Body of pancreas (tissue), 4 donors: ENCODE measurements around the gene SORCS1.

Experiments
- CTCF ChIP-seq, 7 experiments: fragments of 450-650 bp in 4 of 7; fragments of 200-600 bp in 3 of 7; sonication (generic) in 3 of 7; IDR thresholded peaks; one replicate each; pipeline ENCODE4 v1.5.1; 2016 to 2019; ENCODE audit warnings: antibody characterized with exemption in 7 of 7
- POLR2A ChIP-seq, 3 donors: fragments of 450-650 bp; IDR thresholded peaks; one replicate each; pipeline ENCODE4 v1.6.1; 2016; ENCODE audit warnings: antibody characterized with exemption in 3 of 3, mild to moderate bottlenecking in 2 of 3

DNA sequence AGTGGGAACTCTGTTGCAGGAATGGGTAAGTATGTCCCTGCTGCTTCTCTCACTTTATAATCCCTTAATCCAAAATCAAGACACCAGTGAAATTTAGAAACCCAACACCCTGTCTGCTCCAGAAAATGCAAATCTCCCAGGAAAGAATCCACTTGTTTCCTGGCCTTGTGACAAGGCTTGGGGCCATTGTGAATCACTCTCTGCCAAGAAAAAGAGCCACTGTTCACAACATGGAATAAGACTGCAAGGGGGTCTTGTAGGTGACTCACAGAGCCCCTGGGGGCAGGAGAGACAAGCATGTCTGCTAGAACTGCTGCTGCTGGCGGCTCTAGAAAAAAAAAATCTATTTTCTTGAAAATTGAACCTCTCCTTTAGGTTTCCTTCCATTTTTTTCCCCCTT, 191.2 kb downstream of the SORCS1 start:
- TF ChIP-seq CTCF (IDR thresholded peaks at IDR 0.05) (no peak), POLR2A (IDR thresholded peaks at IDR 0.05) (no peak)
